Ishikawa (cell line): ENCODE measurements around the gene AKT1S1.

ENCODE experiments used
- CREB1 ChIP-seq: IDR thresholded peaks from 2 replicates; pipeline ENCODE4 v1.6.1; 2012; ENCODE audit warnings: low read depth
- EGR1 ChIP-seq: IDR thresholded peaks from 2 replicates; pipeline ENCODE4 v1.6.1; 2012
- TEAD4 ChIP-seq: IDR thresholded peaks from 2 replicates; pipeline ENCODE4 v1.6.1; 2012

AKT1S1 gene

DNA sequence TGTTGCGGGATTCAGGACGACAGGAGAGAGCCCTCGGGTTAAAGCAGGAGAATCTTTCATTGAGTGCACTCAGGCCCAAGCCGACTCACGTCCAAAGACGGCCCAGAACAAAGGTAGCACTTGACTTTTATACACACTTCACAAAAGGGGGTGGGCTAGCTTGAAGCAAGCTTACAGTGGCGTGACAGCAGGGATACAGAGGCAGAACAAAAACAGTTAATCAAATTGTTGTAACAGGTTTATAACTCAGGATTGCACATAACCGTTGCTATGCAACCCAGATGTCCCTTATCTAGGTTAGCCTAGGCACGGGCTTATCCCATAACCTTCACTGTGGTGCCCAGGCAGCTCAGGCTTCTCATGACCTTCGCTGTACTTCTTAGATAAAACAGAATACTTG is 57.0 kb downstream of the AKT1S1 start:
- TF ChIP-seq CREB1 (no peak), EGR1 (no peak), TEAD4 (no peak)
